ENCODE results near the gene DOCK1.

Gene DOCK1

GRCh38 chr10:127179612-127180250, 274.5 kb downstream of the DOCK1 start:
- DNase-seq (ENCODE audit: low read depth), result no peak

- no peak for DNase-seq (ENCODE audit: low read depth)
These were observed 276.9 kb downstream of the DOCK1 start for GRCh38 chr10:127182161-127182560.

GRCh38 chr10:127184582-127184981, 279.4 kb downstream of the DOCK1 start:
- DNase-seq (ENCODE audit: low read depth), result no peak

GRCh38 chr10:127186813-127187212, 281.6 kb downstream of the DOCK1 start:
- no peak for DNase-seq (ENCODE audit: low read depth)

DNA sequence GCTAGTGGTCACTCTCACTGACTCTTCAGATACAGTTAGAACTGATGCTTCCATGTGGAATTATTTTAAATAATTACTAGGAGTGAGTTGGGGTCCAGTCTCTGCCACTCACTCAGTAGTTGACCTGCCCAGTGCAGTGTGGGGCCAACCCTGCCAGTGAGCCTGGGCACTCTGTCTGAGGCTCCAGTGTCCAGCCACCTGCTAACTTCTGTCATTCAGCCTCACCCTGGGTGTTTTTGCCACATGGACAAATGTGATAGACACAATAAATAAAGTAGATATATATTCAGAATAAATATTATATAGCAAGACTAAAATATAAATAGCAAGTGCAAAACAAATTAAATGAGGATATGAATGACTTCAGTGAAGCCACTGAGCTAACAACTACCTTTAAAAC, 284.0 kb downstream of the DOCK1 start:
- no peak for DNase-seq (ENCODE audit: low read depth)

DNA sequence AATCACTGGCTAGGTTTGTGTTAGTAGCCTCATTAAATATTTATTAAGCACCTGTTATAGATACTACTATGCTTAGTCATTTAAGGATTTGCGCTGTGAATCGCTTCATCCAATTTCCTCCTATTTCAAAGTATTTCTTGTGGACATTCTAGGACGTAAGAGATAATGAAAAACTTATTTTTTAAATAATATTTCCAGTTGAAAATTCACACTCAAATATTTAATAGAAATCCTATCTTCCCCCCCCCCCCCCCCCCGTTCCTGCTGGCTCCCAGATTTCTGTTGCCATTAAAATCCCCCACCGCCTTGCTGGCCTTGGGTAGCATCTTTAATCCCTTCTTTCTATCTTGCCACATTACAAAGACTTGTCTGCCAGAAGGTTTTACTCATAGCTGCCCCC, 285.2 kb downstream of the DOCK1 start:
- DNase-seq (ENCODE audit: low read depth), result no peak

DNA sequence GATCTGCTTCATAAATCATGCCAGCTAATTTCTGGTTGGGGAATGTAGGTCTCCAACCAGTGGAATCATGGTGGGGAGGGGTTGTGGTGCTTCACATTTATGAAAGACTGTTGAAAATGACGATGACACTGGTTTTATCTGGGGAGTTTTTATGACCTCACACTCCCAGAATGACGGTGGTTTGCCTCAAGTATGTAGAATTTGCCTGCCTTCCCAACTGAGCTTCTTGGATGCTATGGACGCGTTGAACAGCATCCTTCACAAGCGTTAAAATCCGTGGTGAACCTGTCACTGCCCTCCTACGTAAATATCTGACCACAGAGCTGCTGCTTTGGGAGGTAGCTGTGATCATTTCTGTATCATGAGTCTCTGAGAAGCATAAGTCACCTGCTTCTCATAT, 287.9 kb downstream of the DOCK1 start:
- no peak for DNase-seq (ENCODE audit: low read depth)

DNA sequence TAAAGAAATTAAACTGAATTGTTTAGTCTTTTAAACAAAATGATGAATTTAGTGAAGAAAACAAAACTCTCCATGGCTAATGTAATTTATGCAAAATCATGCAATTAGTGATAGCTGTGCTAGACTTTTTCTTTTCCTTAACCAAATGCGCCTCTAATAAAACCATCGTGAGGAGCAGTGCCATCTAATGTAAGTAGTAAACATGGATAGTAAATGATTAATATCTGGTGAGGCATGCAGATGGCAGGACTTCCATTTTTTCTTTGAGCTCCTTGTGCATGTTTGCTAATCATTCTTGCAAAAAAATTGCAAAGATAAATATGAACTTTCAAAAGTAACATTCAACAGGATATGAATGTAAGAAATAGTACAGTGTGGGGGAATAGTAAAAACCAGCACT, 288.9 kb downstream of the DOCK1 start:
- no peak for DNase-seq (ENCODE audit: low read depth)

GRCh38 chr10:127194599-127194998, 289.4 kb downstream of the DOCK1 start:
- DNase-seq (ENCODE audit: low read depth), result no peak

DNA sequence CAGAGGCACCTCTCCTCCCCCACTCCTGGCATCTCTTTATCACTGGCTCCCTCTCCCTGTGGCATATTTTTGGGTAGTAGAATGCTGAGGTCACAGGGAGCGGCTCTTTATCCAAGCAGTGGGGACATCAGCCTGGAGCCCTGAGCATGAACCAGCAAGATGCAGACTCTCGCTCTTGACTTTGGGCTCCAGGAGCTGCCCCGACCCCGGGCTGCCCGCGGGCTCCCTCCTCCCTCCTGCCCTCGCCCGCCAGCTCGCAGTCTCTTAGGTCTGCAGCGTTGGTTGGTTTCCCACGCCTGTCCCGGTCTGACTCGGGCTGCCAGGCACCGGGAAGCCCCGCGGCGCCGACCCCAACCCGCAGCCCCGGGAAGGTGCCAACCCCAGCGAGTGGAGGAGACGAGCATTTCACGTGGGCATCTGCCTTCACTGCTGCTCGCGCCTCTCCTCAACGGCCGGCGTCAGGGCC, 289.8 kb downstream of the DOCK1 start:
- no peak for DNase-seq (ENCODE audit: low read depth)

DNA sequence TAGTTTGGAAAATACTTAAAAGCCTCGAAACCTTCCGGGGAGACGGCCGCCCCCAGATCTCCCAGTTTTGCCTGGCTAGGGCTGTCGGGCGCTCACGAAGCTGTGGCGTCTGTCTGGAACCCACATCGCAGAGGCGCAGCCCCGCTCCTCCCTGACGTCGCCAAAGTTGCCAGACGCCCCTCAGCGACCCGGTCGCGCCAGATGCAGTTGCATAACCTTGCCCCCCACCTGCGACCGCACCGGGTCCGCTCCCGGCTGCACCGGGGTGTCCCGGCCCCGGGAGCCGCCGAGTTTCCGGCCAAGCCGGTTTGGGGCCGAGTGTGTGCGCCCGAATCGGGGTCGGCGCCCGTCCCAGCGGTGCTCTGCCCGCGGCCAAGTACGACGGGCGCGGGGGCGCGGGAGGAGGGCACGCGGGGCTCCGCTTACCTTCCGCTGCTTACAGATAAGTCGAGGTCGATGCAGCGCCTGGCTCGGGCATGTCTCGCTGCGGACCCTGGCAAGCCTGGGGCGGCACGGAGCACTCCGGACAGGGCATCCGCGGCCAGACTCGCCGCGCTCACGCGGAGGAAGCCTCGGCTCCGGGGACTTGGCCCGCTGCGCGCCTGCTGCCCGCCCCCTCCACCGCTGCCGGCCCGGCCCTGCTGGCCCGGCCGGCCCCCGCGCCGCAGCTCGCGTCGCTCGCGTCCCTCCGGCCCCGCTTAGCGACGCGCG, 290.5 kb downstream of the DOCK1 start:
- no peak for DNase-seq (ENCODE audit: low read depth)

DNA sequence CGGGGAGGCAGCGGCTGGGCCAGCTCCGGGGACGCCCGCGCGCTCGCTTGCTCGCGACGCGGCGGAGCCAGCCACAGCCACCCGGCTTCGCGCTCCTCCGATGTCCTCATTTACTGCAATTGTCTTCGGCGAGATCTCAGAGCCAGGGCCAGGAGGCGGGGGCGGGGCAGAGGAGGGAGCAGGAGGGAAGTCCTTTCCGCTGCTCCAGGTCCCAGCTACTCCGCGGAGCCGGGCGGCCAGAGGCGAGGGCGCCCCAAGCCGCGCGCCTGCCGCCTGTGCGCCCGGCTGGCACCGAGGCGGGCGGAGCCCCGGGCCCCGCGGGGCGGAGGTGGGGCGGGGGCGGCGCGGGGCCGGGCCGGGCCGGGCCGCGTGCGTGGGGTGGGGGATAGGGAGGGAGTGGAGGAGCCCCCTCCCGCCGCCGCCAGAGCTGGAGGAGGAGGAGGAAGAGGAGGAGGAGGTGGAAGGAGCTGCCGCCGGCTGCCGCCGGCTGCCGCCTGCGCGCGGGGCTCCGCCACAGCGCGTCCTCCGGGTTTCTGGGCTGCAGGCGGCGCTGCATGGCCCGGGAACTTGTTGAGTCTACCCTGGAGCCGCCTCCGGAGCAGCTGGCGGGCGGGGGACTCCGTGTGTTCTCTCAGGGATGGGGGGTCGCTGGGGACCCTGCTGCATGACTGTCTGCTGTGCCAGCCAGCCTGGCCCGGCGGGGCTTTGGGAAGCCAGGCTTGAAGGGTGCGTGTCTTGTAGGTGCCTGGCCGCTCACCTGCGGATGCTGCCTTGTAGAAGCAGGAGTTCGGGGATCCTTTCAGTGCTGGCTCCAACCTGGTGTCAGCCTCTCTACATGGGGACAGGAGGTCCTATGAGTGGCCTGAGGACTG, 291.3 kb downstream of the DOCK1 start, which contains the start of gene INSYN2A:
Gene INSYN2A, minus strand, starts transcription at position 310 of the 872 bp plus-strand sequence. CDS start 20,196 bp downstream, outside the sequence.
- no peak for DNase-seq (ENCODE audit: low read depth)

DNA sequence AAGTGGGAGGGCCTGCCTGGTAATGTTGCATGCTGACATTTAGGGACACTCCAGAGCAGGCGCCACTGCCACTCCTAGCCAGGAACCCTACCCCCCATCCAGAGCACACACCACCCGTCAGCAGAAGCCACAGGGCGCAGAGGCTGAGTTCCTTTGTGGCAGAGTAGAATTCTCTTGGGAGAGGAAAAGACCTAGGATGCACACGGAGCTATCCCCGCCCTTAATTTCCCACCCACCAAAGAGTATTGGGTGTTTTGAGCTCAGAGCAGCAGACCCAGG, 291.9 kb downstream of the DOCK1 start:
- no peak for DNase-seq (ENCODE audit: low read depth)

GRCh38 chr10:127198307-127198706, 293.1 kb downstream of the DOCK1 start:
- DNase-seq (ENCODE audit: low read depth), result no peak

GRCh38 chr10:127198721-127199120, 293.5 kb downstream of the DOCK1 start:
- DNase-seq (ENCODE audit: low read depth), result no peak

- DNase-seq (ENCODE audit: low read depth), result no peak
These were observed 295.4 kb downstream of the DOCK1 start for GRCh38 chr10:127200646-127201045.

DNA sequence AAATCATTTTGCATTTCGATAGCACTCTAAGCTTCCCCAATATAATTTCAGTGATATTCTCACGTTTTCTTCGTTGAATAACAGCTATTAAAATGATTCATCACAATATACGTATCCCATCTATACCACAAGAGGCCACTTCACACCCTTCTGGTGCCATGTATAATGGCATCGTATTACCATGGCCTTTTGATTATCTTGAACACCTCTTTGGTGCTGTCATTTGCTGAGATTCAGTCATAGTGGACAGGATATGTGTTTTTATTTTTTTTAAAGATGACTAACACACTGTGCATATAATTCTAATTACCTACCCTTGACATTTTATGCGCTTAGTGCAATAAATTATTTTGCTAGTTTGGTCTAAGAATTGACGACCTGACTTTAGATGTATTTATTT, 297.8 kb downstream of the DOCK1 start:
- no peak for DNase-seq (ENCODE audit: low read depth)

- DNase-seq (ENCODE audit: low read depth), result no peak
These were observed 301.9 kb downstream of the DOCK1 start for GRCh38 chr10:127207081-127207480.

GRCh38 chr10:127210936-127211466, 305.8 kb downstream of the DOCK1 start:
- DNase-seq (ENCODE audit: low read depth), result no peak

DNA sequence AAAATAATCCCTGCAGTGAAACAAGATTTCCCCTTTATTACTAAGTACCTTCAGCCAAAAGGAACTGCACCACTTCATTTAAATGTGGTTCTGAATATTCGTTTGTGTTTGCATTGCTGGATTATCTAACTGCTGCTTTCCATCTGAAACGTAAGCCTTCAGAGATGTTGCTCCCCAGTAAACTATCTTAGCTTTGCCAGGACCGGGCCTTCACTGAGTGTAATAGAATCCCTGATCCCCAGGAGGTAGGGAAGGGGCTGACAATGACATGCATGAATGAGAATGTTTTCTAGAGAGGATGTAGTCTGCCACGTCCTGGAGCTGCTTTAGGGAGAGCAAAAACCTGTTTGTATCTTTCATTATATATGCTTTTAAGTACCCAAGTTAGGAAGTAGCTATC, 310.6 kb downstream of the DOCK1 start:
- DNase-seq (ENCODE audit: low read depth), result no peak

DNA sequence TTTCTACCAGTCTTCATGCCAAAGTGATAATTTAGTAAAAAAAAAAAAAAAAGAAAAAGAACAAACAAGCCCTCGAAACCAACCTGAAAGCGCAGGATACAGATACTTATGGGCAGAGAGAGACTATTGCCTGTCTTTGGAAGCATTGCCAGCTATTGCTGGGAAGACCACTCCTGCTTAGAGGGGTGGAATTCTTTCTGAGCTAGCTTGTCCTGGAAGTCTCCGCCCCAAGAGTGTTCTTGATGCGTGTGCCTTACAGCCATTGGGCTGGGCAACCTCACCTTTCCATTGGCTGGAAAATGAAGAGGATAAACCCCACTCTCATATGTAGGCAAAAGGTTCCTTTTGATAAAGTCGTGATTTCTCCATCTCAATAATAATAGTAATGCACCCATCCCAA, 311.0 kb downstream of the DOCK1 start:
- no peak for DNase-seq (ENCODE audit: low read depth)

DNA sequence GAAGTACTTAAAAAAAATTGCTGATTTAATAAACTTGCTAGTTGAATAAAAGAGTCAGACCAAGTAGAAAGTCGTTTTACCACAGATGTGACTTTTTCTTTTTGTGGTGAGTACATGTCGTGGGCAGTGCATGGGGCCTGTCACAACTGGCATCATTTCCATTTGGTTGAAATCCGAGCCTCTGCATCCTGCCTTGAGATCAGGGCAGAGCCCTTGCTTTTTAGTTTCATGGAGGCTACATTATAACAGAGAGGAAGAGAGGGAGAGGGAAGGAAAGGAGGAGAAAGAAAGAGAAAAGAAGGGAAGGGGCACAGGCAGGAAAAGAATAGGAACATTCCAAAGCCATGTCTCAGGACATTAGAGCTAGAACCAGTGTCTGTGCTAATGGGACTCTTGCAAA, 311.6 kb downstream of the DOCK1 start:
- no peak for DNase-seq (ENCODE audit: low read depth)

DNA sequence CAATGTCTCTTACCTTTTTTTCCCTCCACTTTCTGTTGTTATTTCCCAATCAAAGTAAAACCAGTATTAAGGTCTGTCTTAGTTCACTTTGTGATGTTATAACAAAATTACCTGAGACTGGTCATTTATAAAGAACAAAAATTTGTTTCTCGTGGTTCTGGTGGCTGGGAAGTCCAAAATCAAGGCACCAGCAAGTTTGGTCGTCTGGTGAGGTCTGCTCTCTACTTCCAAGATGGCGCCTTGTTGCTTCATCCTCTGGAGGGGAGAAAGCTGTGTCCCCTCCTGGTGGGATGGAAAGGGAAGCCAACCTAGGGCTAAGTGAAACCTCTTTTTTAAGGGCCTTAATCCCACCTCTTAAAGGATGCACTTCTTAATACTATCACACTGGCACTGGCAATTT, 313.4 kb downstream of the DOCK1 start:
- DNase-seq (ENCODE audit: low read depth), result no peak
